OCI-M2 (cell line): Measurements from ENCODE around the gene ZNF212.
"Not testable (repeated sequence)": the region's sequence is repeated elsewhere in the genome, so short reads cannot be mapped to it uniquely, and the experiment has no call there.

ENCODE experiments used
- DNase-seq: peaks from one replicate; lab custom pipeline; 2025; ENCODE audit not compliant: unreplicated experiment; lab: John Stamatoyannopoulos, UW

The ZNF212 gene

GRCh38 chr7:149252378-149252777 lies 12.9 kb downstream of the ZNF212 start:
- no peak for DNase-seq

GRCh38 chr7:149253665-149254064 lies 14.2 kb downstream of the ZNF212 start:
- no peak for DNase-seq

- DNase-seq: no peak
Measured at GRCh38 chr7:149254181-149254858, 14.9 kb downstream of the ZNF212 start.

GRCh38 chr7:149255174-149255573 lies 15.7 kb downstream of the ZNF212 start:
- no peak for DNase-seq

GRCh38 chr7:149256568-149256967 lies 17.1 kb downstream of the ZNF212 start:
- no peak for DNase-seq

GRCh38 chr7:149257146-149257545 lies 17.7 kb downstream of the ZNF212 start:
- DNase-seq: no peak

- no peak for DNase-seq
Measured at GRCh38 chr7:149261316-149261828, 21.9 kb downstream of the ZNF212 start.

- no peak for DNase-seq
Measured at GRCh38 chr7:149261829-149262617, 22.6 kb downstream of the ZNF212 start, which contains the start of gene ZNF783. Gene ZNF783, plus strand, starts transcription at chr7:149262196. Its CDS starts 138 bp downstream, at chr7:149262334.

GRCh38 chr7:149266451-149266850 lies 27.0 kb downstream of the ZNF212 start:
- DNase-seq: no peak

GRCh38 chr7:149267733-149268132 lies 28.3 kb downstream of the ZNF212 start:
- DNase-seq: no peak

GRCh38 chr7:149274424-149274823 lies 35.0 kb downstream of the ZNF212 start:
- DNase-seq: not testable (repeated sequence)

GRCh38 chr7:149277871-149278270 lies 38.4 kb downstream of the ZNF212 start:
- no peak for DNase-seq

GRCh38 chr7:149278396-149278795 lies 38.9 kb downstream of the ZNF212 start:
- DNase-seq: no peak

GRCh38 chr7:149279111-149279743 lies 39.8 kb downstream of the ZNF212 start:
- DNase-seq: no peak

GRCh38 chr7:149280151-149280550 lies 40.7 kb downstream of the ZNF212 start:
- no peak for DNase-seq

- DNase-seq: no peak
Measured at GRCh38 chr7:149280661-149281507, 41.4 kb downstream of the ZNF212 start.

GRCh38 chr7:149281508-149282330 lies 42.3 kb downstream of the ZNF212 start:
- DNase-seq: no peak

- DNase-seq: no peak
Measured at GRCh38 chr7:149282331-149282655, 42.8 kb downstream of the ZNF212 start.

- DNase-seq: no peak
Measured at GRCh38 chr7:149283321-149283720, 43.9 kb downstream of the ZNF212 start.

GRCh38 chr7:149284343-149284742 lies 44.9 kb downstream of the ZNF212 start:
- no peak for DNase-seq
